Measurements from ENCODE around the gene GDAP1L1. TPM values are rescaled to one million over a fixed set of nuclear protein-coding genes. Genes with fewer than 3 reads are reported as not detected.

GDAP1L1 gene
- total RNA-seq, 1 donor from 2014 or later = 1.8 TPM

DNA sequence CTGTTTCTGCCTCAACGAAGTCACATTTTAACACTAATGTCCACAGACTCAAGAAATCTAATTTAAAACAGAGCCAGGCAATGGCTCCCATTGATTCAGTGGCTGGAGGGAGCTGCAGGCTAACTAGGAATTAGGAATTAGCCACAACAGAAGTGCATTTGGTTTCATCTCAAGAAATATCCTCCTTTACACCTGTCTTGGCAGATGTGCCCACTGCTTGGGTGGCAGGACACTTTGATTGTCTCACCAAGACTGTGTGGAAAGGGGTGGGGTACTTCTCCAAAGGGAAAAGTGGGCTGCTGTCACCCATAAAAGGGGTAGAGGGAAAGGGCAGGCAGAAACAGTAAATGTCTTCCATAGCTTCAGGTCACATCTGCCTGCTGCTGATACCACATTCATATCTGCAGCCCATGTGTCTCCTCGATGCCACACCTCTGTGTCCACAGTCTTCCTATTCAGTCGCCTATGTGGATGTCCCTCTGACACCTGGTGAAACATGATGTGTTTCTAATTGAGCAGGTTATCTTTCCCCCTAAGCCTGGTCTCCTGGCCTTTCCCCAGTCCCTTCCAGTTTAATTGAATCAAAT lies 25.6 kb upstream of the GDAP1L1 start:
- Mint-ChIP-seq H3K36me3 (no peaks in the 10 kb centered on the region), H3K27me3 (no peaks in the 10 kb centered on the region), H3K4me3 (no peak overlapping the region), H3K4me1 (ENCODE audit: unreplicated experiment) (peaks cover 9% of the 10 kb centered on the region), H3K9me3 (no peaks in the 10 kb centered on the region), H3K27ac (no peak overlapping the region)
- TF ChIP-seq CTCF (conservative IDR thresholded peaks at IDR 0.05) = no peak
- DNase-seq (ENCODE audit: extremely low spot score, unreplicated experiment) = no peak

- DNase-seq (ENCODE audit: extremely low spot score, unreplicated experiment) = no peak
- H3K4me3 Mint-ChIP-seq = no peak overlapping the region
- no peaks in the 10 kb centered on the region for H3K36me3 Mint-ChIP-seq
- peaks cover 9% of the 10 kb centered on the region for H3K4me1 Mint-ChIP-seq (ENCODE audit: unreplicated experiment)
- no peak for TF ChIP-seq CTCF (conservative IDR thresholded peaks at IDR 0.05)
- no peak overlapping the region for H3K27ac Mint-ChIP-seq
- H3K9me3 Mint-ChIP-seq = no peaks in the 10 kb centered on the region
- H3K27me3 Mint-ChIP-seq = no peaks in the 10 kb centered on the region
Observed at GRCh38 chr20:44222027-44222426, 25.1 kb upstream of the GDAP1L1 start.

- peaks cover 9% of the 10 kb centered on the region for H3K4me1 Mint-ChIP-seq (ENCODE audit: unreplicated experiment)
- no peak for DNase-seq (ENCODE audit: extremely low spot score, unreplicated experiment)
- no peaks in the 10 kb centered on the region for H3K27me3 Mint-ChIP-seq
- H3K27ac Mint-ChIP-seq = peak overlapping the region; percentile 34
- no peak overlapping the region for H3K4me3 Mint-ChIP-seq
- H3K36me3 Mint-ChIP-seq = no peaks in the 10 kb centered on the region
- H3K9me3 Mint-ChIP-seq = no peaks in the 10 kb centered on the region
- TF ChIP-seq CTCF (conservative IDR thresholded peaks at IDR 0.05) = no peak
Observed at GRCh38 chr20:44222633-44223368, 24.3 kb upstream of the GDAP1L1 start.

- Mint-ChIP-seq H3K27me3 (no peaks in the 10 kb centered on the region), H3K9me3 (no peaks in the 10 kb centered on the region), H3K4me1 (ENCODE audit: unreplicated experiment) (peaks cover 9% of the 10 kb centered on the region), H3K4me3 (no peak overlapping the region), H3K36me3 (no peaks in the 10 kb centered on the region), H3K27ac (no peak overlapping the region)
- DNase-seq (ENCODE audit: extremely low spot score, unreplicated experiment) = no peak
- TF ChIP-seq CTCF (conservative IDR thresholded peaks at IDR 0.05) = no peak
Observed at GRCh38 chr20:44223721-44224120, 23.4 kb upstream of the GDAP1L1 start.

DNA sequence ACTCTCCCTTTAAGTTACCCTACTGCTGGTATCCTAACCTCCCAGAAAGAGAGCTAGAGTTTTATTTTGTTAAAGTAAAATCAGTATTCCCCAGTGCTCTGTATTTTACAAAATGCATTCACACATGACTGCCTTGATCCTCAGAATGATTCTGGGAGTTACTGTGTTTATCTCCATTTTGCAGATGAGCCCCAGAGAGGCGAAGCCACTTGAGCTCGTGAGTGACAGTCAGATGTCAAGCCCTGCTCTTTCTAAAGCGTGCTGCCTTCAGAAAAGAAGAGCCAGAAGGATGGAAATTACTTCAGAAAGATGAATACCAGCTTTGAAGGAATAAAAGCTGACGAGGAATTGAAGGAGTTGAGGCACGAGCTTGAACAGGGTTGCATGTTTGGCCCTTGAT lies 22.5 kb upstream of the GDAP1L1 start:
- TF ChIP-seq CTCF (conservative IDR thresholded peaks at IDR 0.05) = no peak
- Mint-ChIP-seq H3K27me3 (no peaks in the 10 kb centered on the region), H3K4me3 (no peak overlapping the region)

More for the DNA sequence above, 22.5 kb upstream of the GDAP1L1 start:
- no peak overlapping the region for H3K27ac Mint-ChIP-seq
- no peak for DNase-seq (ENCODE audit: extremely low spot score, unreplicated experiment)
- H3K4me1 Mint-ChIP-seq (ENCODE audit: unreplicated experiment) = peaks cover 2% of the 10 kb centered on the region
- H3K36me3 Mint-ChIP-seq = no peaks in the 10 kb centered on the region
- H3K9me3 Mint-ChIP-seq = no peaks in the 10 kb centered on the region

All from type B pancreatic cell (in vitro differentiated cells).